Adipocyte (in vitro differentiated cells): ENCODE data around the gene ZNF792.
"Not testable (repeated sequence)": the region's sequence is repeated elsewhere in the genome, so short reads cannot be mapped to it uniquely, and the experiment has no call there.

Experiments used
- DNase-seq: peaks from one replicate; pipeline ENCODE4 v3.0.0-alpha.2; 2015; ENCODE audit warnings: low read depth
- H3K27me3 ChIP-seq: replicated peaks from 2 replicates; pipeline ENCODE4 v1.7.0; 2013; ENCODE audit warnings: mild to moderate bottlenecking, low read length, moderate library complexity; ENCODE audit not compliant: control insufficient read depth, insufficient read depth
- H3K36me3 ChIP-seq: 2 replicates; pipeline ENCODE4 v1.7.0; 2013; ENCODE audit warnings: low read length, mild to moderate bottlenecking, moderate library complexity; ENCODE audit not compliant: control insufficient read depth, insufficient read depth, severe bottlenecking
- H3K4me1 ChIP-seq: 2 replicates; pipeline ENCODE4 v1.7.0; 2013; ENCODE audit warnings: mild to moderate bottlenecking, low read length, moderate library complexity; ENCODE audit not compliant: control insufficient read depth, insufficient read depth
- H3K4me3 ChIP-seq: 2 replicates; pipeline ENCODE4 v1.7.0; 2013; ENCODE audit warnings: mild to moderate bottlenecking, low read length, moderate library complexity
- H3K9ac ChIP-seq: 2 replicates; pipeline ENCODE4 v1.7.0; 2013; ENCODE audit warnings: mild to moderate bottlenecking, low read length, moderate library complexity
- H3K9me3 ChIP-seq: 2 replicates; pipeline ENCODE4 v1.7.0; 2013; ENCODE audit warnings: mild to moderate bottlenecking, low read length, moderate library complexity; ENCODE audit not compliant: control insufficient read depth

Gene ZNF792

GRCh38 chr19:34963573-34964406, at the start of gene ZNF792:
Gene ZNF792 (minus strand): TSS chr19:34964229. CDS start chr19:34963662, 567 bp downstream.
- Histone ChIP-seq H3K9me3 (peaks cover 21% of the 10 kb centered on the region), H3K4me1 (peaks cover 8% of the 10 kb centered on the region), H3K4me3 (peak within 1 kb of the TSS; percentile 89), H3K36me3 (peaks cover 13% of the 10 kb centered on the region), H3K27me3 (no peaks in the 10 kb centered on the region), H3K9ac (peak within 1 kb of the TSS; percentile 87)
- peak; percentile 78 for DNase-seq

GRCh38 chr19:35013041-35013819, 49.2 kb upstream of the ZNF792 start:
- H3K36me3 ChIP-seq = peaks cover 59% of the 10 kb centered on the region
- H3K27me3 ChIP-seq = no peaks in the 10 kb centered on the region
- H3K4me1 ChIP-seq = no peaks in the 10 kb centered on the region
- peak; percentile 74 for DNase-seq
- no peaks in the 10 kb centered on the region for H3K9me3 ChIP-seq
- H3K9ac ChIP-seq = no peak overlapping the region
- H3K4me3 ChIP-seq = no peak overlapping the region

- Histone ChIP-seq H3K9ac (no peak overlapping the region), H3K4me3 (no peak overlapping the region), H3K27me3 (no peaks in the 10 kb centered on the region), H3K9me3 (no peaks in the 10 kb centered on the region), H3K36me3 (peaks cover 50% of the 10 kb centered on the region), H3K4me1 (no peaks in the 10 kb centered on the region)
- DNase-seq = no peak
Measured at GRCh38 chr19:35011737-35012682, 48.0 kb upstream of the ZNF792 start.

GRCh38 chr19:35011091-35011689, 47.2 kb upstream of the ZNF792 start:
- no peaks in the 10 kb centered on the region for H3K9me3 ChIP-seq
- no peak for DNase-seq
- no peak overlapping the region for H3K4me3 ChIP-seq
- peaks cover 46% of the 10 kb centered on the region for H3K36me3 ChIP-seq
- no peaks in the 10 kb centered on the region for H3K4me1 ChIP-seq
- no peaks in the 10 kb centered on the region for H3K27me3 ChIP-seq
- H3K9ac ChIP-seq = no peak overlapping the region

GRCh38 chr19:35009424-35010415, 45.7 kb upstream of the ZNF792 start:
- Histone ChIP-seq H3K9me3 (no peaks in the 10 kb centered on the region), H3K36me3 (peaks cover 39% of the 10 kb centered on the region), H3K4me3 (no peak overlapping the region), H3K9ac (no peak overlapping the region), H3K4me1 (no peaks in the 10 kb centered on the region), H3K27me3 (no peaks in the 10 kb centered on the region)
- DNase-seq = no peak

GRCh38 chr19:35008891-35009341, 44.9 kb upstream of the ZNF792 start:
- Histone ChIP-seq H3K4me1 (no peaks in the 10 kb centered on the region), H3K9me3 (no peaks in the 10 kb centered on the region), H3K27me3 (no peaks in the 10 kb centered on the region), H3K36me3 (peaks cover 31% of the 10 kb centered on the region), H3K4me3 (no peak overlapping the region), H3K9ac (no peak overlapping the region)
- no peak for DNase-seq

GRCh38 chr19:35007427-35007826, 43.4 kb upstream of the ZNF792 start:
- H3K27me3 ChIP-seq, H3K9ac ChIP-seq, DNase-seq, H3K4me3 ChIP-seq, H3K9me3 ChIP-seq: not testable (repeated sequence)
- peaks cover 10% of the 10 kb centered on the region for H3K4me1 ChIP-seq
- peaks cover 31% of the 10 kb centered on the region for H3K36me3 ChIP-seq

GRCh38 chr19:35006999-35007365, 43.0 kb upstream of the ZNF792 start:
- no peak for DNase-seq
- Histone ChIP-seq H3K9ac (no peak overlapping the region), H3K4me3 (no peak overlapping the region), H3K4me1 (peaks cover 11% of the 10 kb centered on the region), H3K9me3 (no peaks in the 10 kb centered on the region), H3K36me3 (peaks cover 29% of the 10 kb centered on the region), H3K27me3 (no peaks in the 10 kb centered on the region)

GRCh38 chr19:35006342-35006998, 42.4 kb upstream of the ZNF792 start:
- Histone ChIP-seq H3K9me3 (no peaks in the 10 kb centered on the region), H3K4me3 (no peak overlapping the region), H3K9ac (no peak overlapping the region), H3K27me3 (no peaks in the 10 kb centered on the region), H3K4me1 (peaks cover 14% of the 10 kb centered on the region), H3K36me3 (peaks cover 24% of the 10 kb centered on the region)
- peak; percentile 8 for DNase-seq
